Esophagus muscularis mucosa (tissue), 4 donors: ENCODE measurements around the gene CCDC78. TPM values are rescaled to one million over a fixed set of nuclear protein-coding genes. Genes with fewer than 3 reads are reported as not detected.

Experiments
- DNase-seq: peaks from one replicate; pipeline ENCODE4 v3.0.0-alpha.2; 2017; ENCODE audit errors: extremely low spot score
- H3K27ac ChIP-seq, 4 donors: fragments of 200-600 bp; sonication (generic); replicated peaks in 1 of 4; 1 replicate in 3 of 4; 2 replicates in 1 of 4; pipeline ENCODE4 v1.5.1; 2016 to 2019; ENCODE audit warnings: mild to moderate bottlenecking in 1 of 4
- H3K27me3 ChIP-seq, 4 donors: fragments of 200-600 bp; sonication (generic); one replicate each; pipeline versions ENCODE4 v1.5.1 to v1.6.0; 2016 to 2019
- H3K36me3 ChIP-seq, 4 donors: fragments of 200-600 bp; sonication (generic); one replicate each; pipeline ENCODE4 v1.5.1; 2016 to 2019
- H3K4me1 ChIP-seq, 4 donors: fragments of 200-600 bp; sonication (generic); one replicate each; pipeline ENCODE4 v1.5.1; 2016 to 2019
- H3K4me3 ChIP-seq, 4 donors: fragments of 200-600 bp; sonication (generic); 1 replicate in 2 of 4; 2 replicates in 2 of 4; pipeline ENCODE4 v1.5.1; 2016 to 2019; ENCODE audit warnings: mild to moderate bottlenecking in 4 of 4, moderate library complexity in 1 of 4
- H3K9me3 ChIP-seq, 4 donors: fragments of 200-600 bp; sonication (generic); 1 replicate in 3 of 4; 2 replicates in 1 of 4; pipeline ENCODE4 v1.5.1; 2016 to 2019
- EP300 ChIP-seq: sonication (generic); formaldehyde crosslinking; IDR thresholded peaks from one replicate; pipeline ENCODE4 v1.6.1; 2017; ENCODE audit warnings: antibody characterized with exemption
- POLR2A ChIP-seq: fragments of 450-650 bp; IDR thresholded peaks from one replicate; pipeline ENCODE4 v1.6.1; 2017; ENCODE audit warnings: antibody characterized with exemption, moderate library complexity, mild to moderate bottlenecking, low read depth
- POLR2AphosphoS5 ChIP-seq, 2 donors: sonication (generic); formaldehyde crosslinking; IDR thresholded peaks; one replicate each; pipeline ENCODE4 v1.6.1; 2017; ENCODE audit warnings: antibody characterized with exemption in 2 of 2
- WGBS: methylation state at CpG from one replicate; pipeline ENCODE4 v1.1.5; 2018; 5-methylcytosine and 5-hydroxymethylcytosine counted together
- intact Hi-C: fragments of 100-400 bp; cut with DNase I; formaldehyde crosslinking; loops from one replicate; pipeline ENCODE4 v1.15.1; 2023
- total RNA-seq, 4 donors: library from RNA; depleted of rRNA; stranded (reverse); fragments of >200 nt; gene quantifications; one replicate each; pipeline versions ENCODE4 v1.1.0 to v1.2.1, GENCODE V29; 2016
- TF ChIP-seq, protein P1 (sequence below), 3 experiments: fragments of 200-600 bp in 2 of 3; fragments of 450-650 bp in 1 of 3; sonication (generic) in 2 of 3; IDR thresholded peaks; one replicate each; pipeline ENCODE4 v1.5.1; 2017 to 2019; ENCODE audit warnings: antibody characterized with exemption in 3 of 3, mild to moderate bottlenecking in 2 of 3, moderate library complexity in 1 of 3

Gene CCDC78
- total RNA-seq, 4 donors from 2014 or later: 0.33 to 2.5 (median 0.61) TPM

DNA sequence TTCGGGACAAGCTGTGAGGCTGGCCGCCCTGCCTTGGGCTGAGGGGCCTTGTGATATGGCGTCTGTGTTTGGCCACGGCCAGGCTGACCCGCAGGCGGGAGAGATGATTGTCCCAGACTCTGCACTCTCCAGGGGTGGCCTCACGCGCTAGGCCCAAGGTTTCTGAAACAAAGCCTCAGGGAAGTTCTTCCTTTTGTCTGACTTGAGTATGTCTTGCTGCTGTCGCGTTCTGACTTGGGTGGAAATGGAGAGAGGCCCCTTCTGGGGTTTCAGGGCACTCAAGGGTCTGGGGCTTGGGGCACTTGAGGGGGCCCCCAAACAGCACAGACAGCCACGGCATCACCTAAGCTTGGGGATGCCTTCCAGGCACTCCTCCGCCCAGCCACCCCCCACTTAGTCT is 15.2 kb downstream of the CCDC78 start:
- no peak overlapping the region for H3K4me3 ChIP-seq
- WGBS: 74% methylated on average over 10 of the region's 12 CpGs
- DNase-seq: no peak
- H3K9me3 ChIP-seq: no peaks in the 10 kb centered on the region
- no peaks in the 10 kb centered on the region for H3K36me3 ChIP-seq
- TF ChIP-seq POLR2AphosphoS5 (IDR thresholded peaks at IDR 0.05) (no peak), EP300 (no peak), POLR2A (no peak)
- TF ChIP-seq, protein P1, sequence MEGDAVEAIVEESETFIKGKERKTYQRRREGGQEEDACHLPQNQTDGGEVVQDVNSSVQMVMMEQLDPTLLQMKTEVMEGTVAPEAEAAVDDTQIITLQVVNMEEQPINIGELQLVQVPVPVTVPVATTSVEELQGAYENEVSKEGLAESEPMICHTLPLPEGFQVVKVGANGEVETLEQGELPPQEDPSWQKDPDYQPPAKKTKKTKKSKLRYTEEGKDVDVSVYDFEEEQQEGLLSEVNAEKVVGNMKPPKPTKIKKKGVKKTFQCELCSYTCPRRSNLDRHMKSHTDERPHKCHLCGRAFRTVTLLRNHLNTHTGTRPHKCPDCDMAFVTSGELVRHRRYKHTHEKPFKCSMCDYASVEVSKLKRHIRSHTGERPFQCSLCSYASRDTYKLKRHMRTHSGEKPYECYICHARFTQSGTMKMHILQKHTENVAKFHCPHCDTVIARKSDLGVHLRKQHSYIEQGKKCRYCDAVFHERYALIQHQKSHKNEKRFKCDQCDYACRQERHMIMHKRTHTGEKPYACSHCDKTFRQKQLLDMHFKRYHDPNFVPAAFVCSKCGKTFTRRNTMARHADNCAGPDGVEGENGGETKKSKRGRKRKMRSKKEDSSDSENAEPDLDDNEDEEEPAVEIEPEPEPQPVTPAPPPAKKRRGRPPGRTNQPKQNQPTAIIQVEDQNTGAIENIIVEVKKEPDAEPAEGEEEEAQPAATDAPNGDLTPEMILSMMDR (IDR thresholded peaks at IDR 0.05): no peak
- intact Hi-C loops: loop anchor here (1.0 to 2.0 kb wide), 2 partner anchors 32 to 74 kb away; no protein-coding TSS in a partner anchor
- no peak overlapping the region for H3K27ac ChIP-seq
- H3K27me3 ChIP-seq: peaks cover 0 to 71% (median 51%) of the 10 kb centered on the region in 4 donors
- H3K4me1 ChIP-seq: peaks cover 17 to 56% (median 45%) of the 10 kb centered on the region in 4 donors

DNA sequence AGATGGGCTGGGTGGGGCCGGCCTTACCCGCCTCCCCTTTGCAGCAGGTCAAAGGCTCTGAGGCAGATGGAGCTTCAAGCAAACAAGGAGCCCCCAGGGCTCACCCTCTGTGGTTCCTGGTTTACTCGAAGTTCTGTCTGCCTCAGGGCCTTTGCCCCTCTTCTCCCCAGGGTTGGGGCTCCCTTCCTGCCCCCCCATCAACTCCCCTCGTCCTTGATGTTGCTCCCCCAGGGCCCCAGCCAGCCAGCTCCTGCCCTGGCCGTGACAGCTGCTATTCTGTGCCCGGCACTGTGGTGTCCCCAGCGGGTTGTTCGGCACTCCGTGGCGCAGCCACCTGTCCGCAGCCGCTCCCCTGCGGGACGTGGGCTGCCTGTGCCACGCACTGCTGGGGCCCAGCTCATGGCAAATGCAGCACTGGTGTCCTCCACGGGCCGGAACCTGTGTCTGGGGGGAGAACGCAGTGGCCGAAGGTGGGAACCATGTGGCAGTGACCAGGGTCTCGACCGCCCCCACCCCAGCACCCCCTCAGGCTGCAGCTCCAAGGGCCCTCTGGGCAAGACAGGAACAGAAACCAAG is 15.7 kb downstream of the CCDC78 start:
- no peaks in the 10 kb centered on the region for H3K9me3 ChIP-seq
- DNase-seq: no peak
- H3K36me3 ChIP-seq: no peaks in the 10 kb centered on the region
- 75% methylated on average over 12 of the region's 21 CpGs for WGBS
- peaks cover 15 to 54% (median 44%) of the 10 kb centered on the region in 4 donors for H3K4me1 ChIP-seq
- intact Hi-C loops: loop anchor here (1.0 to 2.0 kb wide), 2 partner anchors 32 to 75 kb away; no protein-coding TSS in a partner anchor
- H3K4me3 ChIP-seq: no peak overlapping the region
- TF ChIP-seq EP300 (no peak), POLR2A (no peak), POLR2AphosphoS5 (IDR thresholded peaks at IDR 0.05) (no peak)
- TF ChIP-seq, protein P1 (IDR thresholded peaks at IDR 0.05): no peak
- no peak overlapping the region for H3K27ac ChIP-seq
- H3K27me3 ChIP-seq: peaks cover 0 to 75% (median 53%) of the 10 kb centered on the region in 4 donors

DNA sequence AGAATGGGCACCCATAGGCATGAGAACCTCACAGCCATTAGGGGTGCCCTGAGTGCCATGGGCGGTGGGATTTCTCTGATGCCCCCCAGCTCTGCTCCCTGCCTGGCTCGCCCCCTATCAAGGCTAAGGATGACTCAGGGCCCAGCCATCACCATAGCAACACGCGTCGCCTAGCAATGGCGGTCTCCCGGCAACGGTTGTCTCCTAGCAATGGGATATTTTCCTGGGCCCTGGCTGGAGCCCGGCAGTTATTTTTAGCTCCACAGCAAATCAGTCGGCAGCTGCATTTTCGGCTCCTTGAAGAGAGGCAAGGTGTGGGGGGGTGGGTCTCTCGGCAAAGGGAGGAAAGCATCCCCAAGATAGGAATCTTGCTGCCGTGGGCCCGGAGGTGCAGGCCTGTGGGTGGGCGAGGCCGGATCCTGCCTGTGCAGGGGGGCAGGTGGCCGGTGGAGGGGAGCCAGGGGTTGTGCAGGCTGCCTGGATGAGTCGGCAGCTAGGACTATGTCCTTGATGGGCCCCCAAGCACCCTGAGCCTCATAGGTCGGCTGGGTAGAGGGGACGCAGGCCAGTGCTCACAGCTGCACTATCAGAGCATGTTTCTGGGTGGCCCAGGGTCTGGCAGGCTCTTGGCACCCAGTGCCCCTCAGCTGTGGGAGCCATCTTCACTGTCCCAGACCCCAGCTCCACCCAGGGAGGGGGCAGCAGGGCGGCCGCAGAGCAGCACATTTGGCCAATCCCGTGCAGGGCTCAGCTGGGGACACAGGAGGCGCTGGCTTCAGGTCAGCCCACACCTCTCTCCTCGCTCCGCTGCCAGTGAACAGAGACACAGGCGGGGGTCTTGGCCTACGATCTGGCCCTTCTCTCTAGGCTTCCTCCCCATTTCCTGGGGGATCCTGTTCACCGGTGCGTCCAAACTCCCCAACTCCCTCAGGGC is 16.4 kb downstream of the CCDC78 start:
- H3K27ac ChIP-seq: no peak overlapping the region
- TF ChIP-seq, protein P1 (IDR thresholded peaks at IDR 0.05): no peak
- no peak for TF ChIP-seq POLR2AphosphoS5 (IDR thresholded peaks at IDR 0.05)
- TF ChIP-seq EP300: no peak
- no peak for TF ChIP-seq POLR2A
- H3K27me3 ChIP-seq: peaks cover 0 to 82% (median 58%) of the 10 kb centered on the region in 4 donors
- no peak overlapping the region for H3K4me3 ChIP-seq
- H3K36me3 ChIP-seq: no peaks in the 10 kb centered on the region
- H3K9me3 ChIP-seq: no peaks in the 10 kb centered on the region
- peaks cover 15 to 54% (median 46%) of the 10 kb centered on the region in 4 donors for H3K4me1 ChIP-seq
- 43% methylated on average over 12 of the region's 30 CpGs for WGBS
- intact Hi-C loops: loop anchor here (2.0 kb wide), 1 partner anchor 33 kb away; no protein-coding TSS in a partner anchor
- no peak for DNase-seq

DNA sequence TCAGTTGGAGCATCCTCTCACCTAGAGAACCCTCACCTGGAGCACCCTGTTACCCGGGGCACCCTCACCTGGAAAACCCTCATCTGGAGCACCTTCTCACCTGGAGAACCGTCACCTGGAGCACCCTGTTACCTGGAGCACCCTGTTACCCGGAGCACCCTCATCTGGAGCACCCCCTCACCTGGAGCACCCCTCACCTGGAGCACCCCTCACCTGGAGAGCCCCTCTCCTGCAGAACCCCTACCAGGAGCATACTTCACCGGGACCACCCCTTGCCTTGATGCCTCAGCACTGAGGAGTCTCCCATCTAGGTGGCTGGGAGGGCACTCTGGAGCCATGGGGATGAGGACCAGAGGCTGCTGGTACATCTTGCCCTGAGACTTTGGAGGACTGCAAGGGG is 17.3 kb downstream of the CCDC78 start:
- 86% methylated on average over 2 of the region's 4 CpGs for WGBS
- intact Hi-C loops: no loop called here

More for the DNA sequence above, 17.3 kb downstream of the CCDC78 start:
- no peaks in the 10 kb centered on the region for H3K36me3 ChIP-seq
- no peak for DNase-seq
- no peaks in the 10 kb centered on the region for H3K9me3 ChIP-seq
- H3K27me3 ChIP-seq: peaks cover 0 to 88% (median 66%) of the 10 kb centered on the region in 4 donors
- TF ChIP-seq EP300: no peak
- no peak for TF ChIP-seq POLR2A
- no peak for TF ChIP-seq POLR2AphosphoS5 (IDR thresholded peaks at IDR 0.05)
- TF ChIP-seq, protein P1 (IDR thresholded peaks at IDR 0.05): no peak
- no peak overlapping the region for H3K27ac ChIP-seq
- peaks cover 9 to 46% (median 39%) of the 10 kb centered on the region in 4 donors for H3K4me1 ChIP-seq
- H3K4me3 ChIP-seq: no peak overlapping the region
